K562 (cell line): ENCODE measurements around the gene RNF175. TPM values are rescaled to one million over a fixed set of nuclear protein-coding genes. Genes with fewer than 3 reads are reported as not detected.

Experiments used
- ATAC-seq: fragments of 200-7000 bp; cut with Tn5 transposase; 3 replicates; pipeline ENCODE4 v1.9.1; 2020; ENCODE audit warnings: moderate library complexity
- BruUV-seq: library from RNA; stranded (reverse); fragments of 400-500 nt; replicated peaks from 2 replicates; lab custom pipeline; 2021; lab: Mats Ljungman, UMichigan
- CTCF ChIA-PET: fragments of 300-600 bp; formaldehyde crosslinking; extraction: SDS; loops from one replicate; lab custom pipeline; 2021; ENCODE audit warnings: low intra/inter-chr PET ratio; lab: Yijun Ruan, JAX
- POLR2A ChIA-PET: fragments of 300-600, 350-650 bp; sonication (Branson Sonifier 250); formaldehyde crosslinking; extraction: SDS; loops from one replicate; lab custom pipeline; 2021; ENCODE audit warnings: antibody characterized with exemption, inconsistent platforms; lab: Yijun Ruan, JAX
- DNase-seq, 4 experiments: peaks; one replicate each; pipeline versions ENCODE4 v3.0.0 to v3.0.0-alpha.2; 2011 to 2018; ENCODE audit warnings: low spot score in 3 of 4, mixed read lengths in 3 of 4; ENCODE audit errors: extremely low read depth in 1 of 4
- FAIRE-seq: peaks from 2 replicates; lab custom pipeline; 2011; peaks lifted over from hg19 to GRCh38; lab: Jason Lieb, UNC
- H2AFZ ChIP-seq: 2 replicates; pipeline ENCODE4 v1.6.0; 2011; ENCODE audit warnings: low read depth, low read length, control low read depth, inconsistent platforms
- H3K27ac ChIP-seq: fragments of 200-600 bp; 3 replicates; pipeline ENCODE4 v1.8.0; 2011; ENCODE audit warnings: low read depth, mild to moderate bottlenecking, control low read depth, inconsistent platforms, low read length, moderate library complexity, mixed read lengths; ENCODE audit errors: extremely low read depth
- H3K27me3 ChIP-seq, 2 experiments: fragments of 300-600 bp in 1 of 2; 2 replicates in 1 of 2; 3 replicates in 1 of 2; pipeline versions ENCODE4 v1.6.0 to v1.8.0; 2011; ENCODE audit warnings: inconsistent platforms in 2 of 2, low read length in 2 of 2, mild to moderate bottlenecking in 1 of 2, mixed read lengths in 1 of 2, moderate library complexity in 1 of 2; ENCODE audit not compliant: control insufficient read depth in 2 of 2, insufficient read depth in 2 of 2
- H3K36me3 ChIP-seq: fragments of 300-600 bp; 3 replicates; pipeline ENCODE4 v1.8.0; 2011; ENCODE audit warnings: mild to moderate bottlenecking, low read length, inconsistent platforms; ENCODE audit not compliant: control insufficient read depth, insufficient read depth
- H3K4me1 ChIP-seq, 2 experiments: fragments of 200-600 bp in 1 of 2; replicated peaks in 1 of 2; 2 replicates in 1 of 2; 3 replicates in 1 of 2; pipeline versions ENCODE4 v1.5.1 to v1.8.0; 2011; ENCODE audit warnings: inconsistent platforms in 2 of 2, low read length in 2 of 2, mild to moderate bottlenecking in 1 of 2, mixed read lengths in 1 of 2, moderate library complexity in 1 of 2; ENCODE audit not compliant: control insufficient read depth in 2 of 2, insufficient read depth in 2 of 2
- H3K4me2 ChIP-seq: 2 replicates; pipeline ENCODE4 v1.6.1; 2011; ENCODE audit warnings: low read length, control low read depth, inconsistent platforms, mixed read lengths; ENCODE audit not compliant: insufficient read depth
- H3K4me3 ChIP-seq: fragments of 200-600 bp; sonication (generic), shearing (Covaris generic); 2 replicates; pipeline ENCODE4 v1.5.1; 2016; ENCODE audit warnings: control low read depth, inconsistent platforms
- H3K79me2 ChIP-seq: fragments of 200-600 bp; 3 replicates; pipeline ENCODE4 v1.8.0; 2011; ENCODE audit warnings: low read length, inconsistent platforms; ENCODE audit not compliant: control insufficient read depth, insufficient read depth
- H3K9ac ChIP-seq, 2 experiments: 2 replicates each; pipeline versions ENCODE4 v1.6.0 to v1.6.1; 2011; ENCODE audit warnings: low read depth in 2 of 2, low read length in 2 of 2, control low read depth in 1 of 2, inconsistent platforms in 1 of 2, mild to moderate bottlenecking in 1 of 2, mixed read lengths in 1 of 2; ENCODE audit not compliant: insufficient read depth in 1 of 2
- H3K9me1 ChIP-seq: one replicate; pipeline ENCODE4 v1.6.0; 2011; ENCODE audit warnings: inconsistent platforms, mild to moderate bottlenecking, low read length, moderate library complexity; ENCODE audit not compliant: control insufficient read depth, insufficient read depth
- H3K9me3 ChIP-seq: replicated peaks from 2 replicates; pipeline ENCODE4 v1.5.1; 2011; ENCODE audit warnings: low read depth, low read length, inconsistent platforms; ENCODE audit not compliant: control insufficient read depth, insufficient read depth
- H4K20me1 ChIP-seq: replicated peaks from 2 replicates; pipeline ENCODE4 v1.6.1; 2011; ENCODE audit warnings: low read length, inconsistent platforms, mixed read lengths; ENCODE audit not compliant: control insufficient read depth, insufficient read depth
- CLOCK ChIP-seq: fragments of 250-450 bp; sonication (Bioruptor Pico); IDR thresholded peaks from 2 replicates; pipeline ENCODE4 v1.4.0; 2020; ENCODE audit warnings: mild to moderate bottlenecking, moderate library complexity, borderline replicate concordance
- HIVEP1 ChIP-seq: fragments of 250-450 bp; sonication (Bioruptor Pico); IDR thresholded peaks from 2 replicates; pipeline ENCODE4 v1.4.0; 2020; ENCODE audit warnings: mild to moderate bottlenecking
- JUN ChIP-seq, 2 experiments: sonication (generic) in 1 of 2; formaldehyde crosslinking in 1 of 2; IDR thresholded peaks; 2 replicates each; pipeline versions ENCODE4 v1.6.1 to v1.8.0; 2012 to 2022; ENCODE audit warnings: borderline replicate concordance in 2 of 2, mild to moderate bottlenecking in 2 of 2, improper control_type of control experiment in 1 of 2, low read depth in 1 of 2, low read length in 1 of 2, missing genetic modification reagents in 1 of 2
- KAT7 ChIP-seq: sonication (generic); formaldehyde crosslinking; IDR thresholded peaks from 2 replicates; pipeline ENCODE4 v1.8.0; 2022; ENCODE audit warnings: missing genetic modification reagents, mild to moderate bottlenecking, borderline replicate concordance
- NCOA4 ChIP-seq: fragments of 450-650 bp; IDR thresholded peaks from 2 replicates; pipeline ENCODE4 v1.6.1; 2018; ENCODE audit warnings: mild to moderate bottlenecking; ENCODE audit not compliant: partially characterized antibody
- PHB2 ChIP-seq: fragments of 450-650 bp; IDR thresholded peaks from 2 replicates; pipeline ENCODE4 v1.6.1; 2017; ENCODE audit warnings: low read depth
- STAT5A ChIP-seq: IDR thresholded peaks from 2 replicates; pipeline ENCODE4 v1.6.1; 2012; ENCODE audit warnings: low read length, inconsistent platforms, borderline replicate concordance
- TAL1 ChIP-seq: fragments of 450-650 bp; IDR thresholded peaks from 2 replicates; pipeline ENCODE4 v1.6.1; 2016; ENCODE audit warnings: mild to moderate bottlenecking
- TFAP4 ChIP-seq: sonication (generic); formaldehyde crosslinking; IDR thresholded peaks from 2 replicates; pipeline ENCODE4 v1.8.0; 2022; ENCODE audit warnings: missing genetic modification reagents, mild to moderate bottlenecking, moderate library complexity, borderline replicate concordance
- U2AF2 ChIP-seq: fragments of 200-400 bp; formaldehyde crosslinking; optimal IDR thresholded peaks from 2 replicates; pipeline ENCODE3; 2017; ENCODE audit warnings: low read depth, mild to moderate bottlenecking, low read length
- ZKSCAN1 ChIP-seq: fragments of 150-350 bp; IDR thresholded peaks from 2 replicates; pipeline ENCODE4 v1.6.1; 2016; ENCODE audit warnings: low read depth, low read length
- ZNF12 ChIP-seq: sonication (generic); formaldehyde crosslinking; IDR thresholded peaks from 2 replicates; pipeline ENCODE4 v1.4.0; 2020; ENCODE audit warnings: mild to moderate bottlenecking, missing genetic modification reagents
- ZNF143 ChIP-seq: sonication (generic); formaldehyde crosslinking; IDR thresholded peaks from 2 replicates; pipeline ENCODE4 v1.9.0; 2022; ENCODE audit warnings: mild to moderate bottlenecking, missing genetic modification reagents
- ZNF79 ChIP-seq: fragments of 250-450 bp; sonication (Bioruptor Pico); IDR thresholded peaks from 2 replicates; pipeline ENCODE4 v1.4.0; 2020; ENCODE audit warnings: low read depth, mild to moderate bottlenecking, moderate library complexity
- WGBS: fragments of 100-300 bp; shearing (Covaris generic); methylation state at CpG from one replicate; pipeline ENCODE4 v1.1.6; 2016; ENCODE audit warnings: low coverage, mixed read lengths; ENCODE audit not compliant: insufficient coverage; ENCODE audit errors: missing lambda C conversion rate; 5-methylcytosine and 5-hydroxymethylcytosine counted together
- in situ Hi-C: fragments of 300-500 bp; cut with MboI; formaldehyde crosslinking; loops from 4 replicates; pipeline ENCODE4 v1.15.0; 2018; ENCODE audit warnings: inconsistent platforms, mixed read lengths
- intact Hi-C: fragments of 100-400 bp; cut with micrococcal nuclease; formaldehyde crosslinking; loops from 2 replicates; pipeline ENCODE4 v1.14.2; 2022
- polyA plus RNA-seq, 8 experiments: library from polyadenylated mRNA; depleted of rRNA in 4 of 8; stranded (reverse) in 5 of 8; unstranded in 3 of 8; fragments of >200 nt; fragmentation: Nextera tagmentation in 2 of 8; fragmentation: Illumina TruSeq in 1 of 8; extraction: Ambion mirVana in 2 of 8; extraction: Trizol in 1 of 8; gene quantifications; 2 replicates each; pipeline versions ENCODE4 v1.2.1 to v1.2.3, GENCODE V29; 2011 to 2014; ENCODE audit warnings: inconsistent platforms in 1 of 8, missing spikeins in 1 of 8
- total RNA-seq, 7 experiments: library from RNA; depleted of rRNA in 6 of 7; stranded (reverse); fragments of >200 nt in 6 of 7; fragmentation: Illumina TruSeq in 2 of 7; extraction: Trizol in 2 of 7; gene quantifications; 2 replicates each; pipeline versions ENCODE4 v1.2.1 to v1.2.3, GENCODE V29; 2011 to 2021; ENCODE audit warnings: low replicate concordance in 1 of 7

RNF175 gene
- total and polyA plus RNA-seq, 9 of the 15 experiments (the other 6 are each of a cell fraction or from before 2014, with no cell fraction given), result not detected

GRCh38 chr4:153806073-153806472, 46.2 kb upstream of the RNF175 start:
- H3K4me1 ChIP-seq, result peaks cover 0 to 5% of the 10 kb centered on the region in 2 experiments; a peak in 2 of 5 replicates
- no peaks in the 10 kb centered on the region for H3K27me3 ChIP-seq
- FAIRE-seq (no peak), ATAC-seq (no peak), DNase-seq (no peak)
- intact Hi-C loops (no loop called here), in situ Hi-C loops (no loop called here)
- 1% methylated on average over 22 of the region's 30 CpGs for WGBS
- H2AFZ ChIP-seq, result no peak overlapping the region
- no peak overlapping the region for H3K4me3 ChIP-seq
- H3K36me3 ChIP-seq, result no peaks in the 10 kb centered on the region
- H3K9me1 ChIP-seq, result no peaks in the 10 kb centered on the region
- H4K20me1 ChIP-seq, result no peaks in the 10 kb centered on the region
- no peaks in the 10 kb centered on the region for H3K9me3 ChIP-seq
- TF ChIP-seq ZNF12, result no peak
- TF ChIP-seq HIVEP1 (CRISPR knock-in tag), result no peak
- TF ChIP-seq KAT7 (CRISPR knock-in tag), result no peak
- no peak for TF ChIP-seq CLOCK (CRISPR knock-in tag)
- TF ChIP-seq STAT5A, result no peak
- TF ChIP-seq ZKSCAN1, result no peak
- TF ChIP-seq ZNF143 (CRISPR knock-in tag), result no peak
- no peak for TF ChIP-seq TAL1
- TF ChIP-seq NCOA4, result no peak
- TF ChIP-seq ZNF79 (CRISPR knock-in tag), result no peak
- TF ChIP-seq PHB2, result no peak
- no peak for TF ChIP-seq JUN (IDR thresholded peaks at IDR 0.05; ENCODE audit: borderline replicate concordance, low read depth, low read length)
- TF ChIP-seq JUN (CRISPR knock-in tag; IDR thresholded peaks at IDR 0.05; ENCODE audit: borderline replicate concordance), result no peak
- no peak for TF ChIP-seq U2AF2
- TF ChIP-seq TFAP4 (CRISPR knock-in tag), result no peak
- no peak overlapping the region for H3K9ac ChIP-seq
- no TSS peak for BruUV-seq
- H3K4me2 ChIP-seq, result no peak overlapping the region
- H3K27ac ChIP-seq, result no peak overlapping the region
- no peaks in the 10 kb centered on the region for H3K79me2 ChIP-seq
- ChIA-PET CTCF (no interaction called here), POLR2A (interaction anchor here (0.6 kb wide), 1 partner anchor 15 kb away, joined by 3 read pairs; no protein-coding TSS in a partner anchor)
